ENCODE data around the gene DNASE1L3. TPM values are rescaled to one million over a fixed set of nuclear protein-coding genes. Genes with fewer than 3 reads are reported as not detected.

The DNASE1L3 gene
- total and polyA plus RNA-seq, 2 of the 4 experiments (the other 2 are of a cell fraction) = not detected

DNA sequence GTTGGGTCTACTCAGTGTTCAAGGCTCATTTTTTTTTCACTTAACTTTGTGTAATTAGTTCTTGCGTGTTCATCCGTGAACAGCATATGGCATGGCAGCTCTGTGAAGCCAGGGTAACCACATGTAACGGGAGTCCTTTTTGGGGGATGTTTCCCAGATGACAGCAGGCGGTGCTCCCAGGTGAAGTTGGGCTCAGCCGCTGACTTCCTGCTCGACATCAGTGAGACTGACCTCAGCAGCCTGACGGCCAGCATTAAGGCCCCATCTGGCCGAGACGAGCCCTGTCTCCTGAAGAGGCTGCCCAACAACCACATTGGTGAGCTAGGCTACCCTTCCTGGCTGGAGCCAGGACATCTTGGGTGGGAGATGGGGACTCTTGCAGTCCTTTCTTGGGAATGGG lies 62.7 kb downstream of the DNASE1L3 start:
- peaks cover 2% of the 10 kb centered on the region; the same call in 1 of the 2 replicates for H3K4me1 ChIP-seq (ENCODE audit: control insufficient read depth, insufficient read depth, low read length)
- no peak overlapping the region for H3K9ac ChIP-seq (ENCODE audit: low read depth, low read length)
- H3K27ac ChIP-seq (ENCODE audit: insufficient read depth, low read length) = no peak overlapping the region
- H2BK120ac ChIP-seq (ENCODE audit: low read depth, low read length) = no peak overlapping the region
- peaks cover 32 to 40% of the 10 kb centered on the region in 2 experiments for H3K79me1 ChIP-seq (ENCODE audit: low read depth in 1 of 2, low read length in 2 of 2)
- peaks cover 31% of the 10 kb centered on the region for H3K9me1 ChIP-seq (ENCODE audit: insufficient read depth, low read length)
- BruUV-seq (replicated peaks) = no TSS peak
- H4K91ac ChIP-seq (ENCODE audit: insufficient read depth, low read depth, low read length) = no peak overlapping the region
- in situ Hi-C loops (cut with MboI; ENCODE audit: low sequenced_read_pairs) (no loop called here), intact Hi-C loops (cut with micrococcal nuclease) (no loop called here), dilution Hi-C loops (cut with HindIII; ENCODE audit: low sequenced_read_pairs, unreplicated experiment) (no loop called here)
- H3K18ac ChIP-seq (ENCODE audit: low read depth, low read length) = no peak overlapping the region
- H4K8ac ChIP-seq (ENCODE audit: low read depth in 2 of 2, low read length in 2 of 2) = no peak overlapping the region
- H2AFZ ChIP-seq (replicated peaks; ENCODE audit: low read length, poor library complexity) = no peak overlapping the region
- H2BK5ac ChIP-seq (ENCODE audit: low read depth, low read length, poor library complexity, severe bottlenecking) = no peak overlapping the region
- no peak overlapping the region for H3K23ac ChIP-seq (ENCODE audit: low read depth, low read length)
- TF ChIP-seq FOS (IDR thresholded peaks at IDR 0.05; ENCODE audit: low read depth, low read length) (no peak), CHD1 (IDR thresholded peaks at IDR 0.05; ENCODE audit: low read depth, low read length) (no peak), RFX5 (IDR thresholded peaks at IDR 0.05; ENCODE audit: low read depth, low read length) (no peak), SMC3 (IDR thresholded peaks at IDR 0.05; ENCODE audit: low read depth, low read length) (no peak)
- TF ChIP-seq, protein P1, sequence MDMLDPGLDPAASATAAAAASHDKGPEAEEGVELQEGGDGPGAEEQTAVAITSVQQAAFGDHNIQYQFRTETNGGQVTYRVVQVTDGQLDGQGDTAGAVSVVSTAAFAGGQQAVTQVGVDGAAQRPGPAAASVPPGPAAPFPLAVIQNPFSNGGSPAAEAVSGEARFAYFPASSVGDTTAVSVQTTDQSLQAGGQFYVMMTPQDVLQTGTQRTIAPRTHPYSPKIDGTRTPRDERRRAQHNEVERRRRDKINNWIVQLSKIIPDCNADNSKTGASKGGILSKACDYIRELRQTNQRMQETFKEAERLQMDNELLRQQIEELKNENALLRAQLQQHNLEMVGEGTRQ (IDR thresholded peaks at IDR 0.05; ENCODE audit: low read depth, low read length) = no peak
- TF ChIP-seq, protein P2, sequence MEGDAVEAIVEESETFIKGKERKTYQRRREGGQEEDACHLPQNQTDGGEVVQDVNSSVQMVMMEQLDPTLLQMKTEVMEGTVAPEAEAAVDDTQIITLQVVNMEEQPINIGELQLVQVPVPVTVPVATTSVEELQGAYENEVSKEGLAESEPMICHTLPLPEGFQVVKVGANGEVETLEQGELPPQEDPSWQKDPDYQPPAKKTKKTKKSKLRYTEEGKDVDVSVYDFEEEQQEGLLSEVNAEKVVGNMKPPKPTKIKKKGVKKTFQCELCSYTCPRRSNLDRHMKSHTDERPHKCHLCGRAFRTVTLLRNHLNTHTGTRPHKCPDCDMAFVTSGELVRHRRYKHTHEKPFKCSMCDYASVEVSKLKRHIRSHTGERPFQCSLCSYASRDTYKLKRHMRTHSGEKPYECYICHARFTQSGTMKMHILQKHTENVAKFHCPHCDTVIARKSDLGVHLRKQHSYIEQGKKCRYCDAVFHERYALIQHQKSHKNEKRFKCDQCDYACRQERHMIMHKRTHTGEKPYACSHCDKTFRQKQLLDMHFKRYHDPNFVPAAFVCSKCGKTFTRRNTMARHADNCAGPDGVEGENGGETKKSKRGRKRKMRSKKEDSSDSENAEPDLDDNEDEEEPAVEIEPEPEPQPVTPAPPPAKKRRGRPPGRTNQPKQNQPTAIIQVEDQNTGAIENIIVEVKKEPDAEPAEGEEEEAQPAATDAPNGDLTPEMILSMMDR (conservative IDR thresholded peaks at IDR 0.05; ENCODE audit: low read depth, low read length) = no peak
- no peak overlapping the region for H3K14ac ChIP-seq (replicated peaks; ENCODE audit: low read depth, low read length)
- H3K9me3 ChIP-seq (ENCODE audit: control insufficient read depth, insufficient read depth, low read length) = no peaks in the 10 kb centered on the region
- no peak overlapping the region for H2AK5ac ChIP-seq (ENCODE audit: low read depth, low read length)
- CTCF ChIA-PET = no interaction called here
- H4K20me1 ChIP-seq (ENCODE audit: insufficient read depth, low read length) = peaks cover 6% of the 10 kb centered on the region
- WGBS, 2 experiments (ENCODE audit: extremely low coverage in 2 of 2, insufficient read length in 1 of 2) = 98% methylated on average over 7 of the region's 9 CpGs; no CpG with 5 or more reads in 1 of the 2 experiments
- H4K5ac ChIP-seq (ENCODE audit: low read depth, low read length) = no peak overlapping the region
- H3K56ac ChIP-seq (ENCODE audit: extremely low read depth, insufficient read depth, low read length) = no peak overlapping the region
- H2AK9ac ChIP-seq (replicated peaks; ENCODE audit: low read depth, low read length, poor library complexity) = no peak overlapping the region
- no peaks in the 10 kb centered on the region for H3K27me3 ChIP-seq (ENCODE audit: control insufficient read depth, insufficient read depth, low read length)
- H2BK15ac ChIP-seq (ENCODE audit: low read depth, low read length) = no peak overlapping the region
- H3K4me2 ChIP-seq (ENCODE audit: low read depth, low read length) = no peak overlapping the region
- no peak overlapping the region for H3K4me3 ChIP-seq (ENCODE audit: insufficient read depth, low read depth, low read length)
- H3K36me3 ChIP-seq (ENCODE audit: control insufficient read depth, insufficient read depth, low read length) = peaks cover 83% of the 10 kb centered on the region
- ATAC-seq (ENCODE audit: low read depth) (no peak), DNase-seq (no peak)
- H2BK20ac ChIP-seq (ENCODE audit: low read depth, low read length) = no peak overlapping the region
- no peak overlapping the region for H3K4ac ChIP-seq (ENCODE audit: low read depth, low read length)
- POLR2A ChIA-PET (ENCODE audit: unreplicated experiment) = no interaction called here

All from IMR-90 (cell line).